ENCODE data around the gene SETBP1. TPM values are rescaled to one million over a fixed set of nuclear protein-coding genes. Genes with fewer than 3 reads are reported as not detected.

The SETBP1 gene
- total and polyA plus RNA-seq, 2 of the 4 experiments (the other 2 are of a cell fraction): 0.19 to 0.36 TPM

- TF ChIP-seq MAFK (IDR thresholded peaks at IDR 0.05; ENCODE audit: low read depth, low read length) (no peak), NFE2L2 (IDR thresholded peaks at IDR 0.05; ENCODE audit: low read depth, low read length) (no peak), CHD1 (IDR thresholded peaks at IDR 0.05; ENCODE audit: low read depth, low read length) (no peak), RAD21 (IDR thresholded peaks at IDR 0.05; ENCODE audit: low read length) (no peak), RFX5 (IDR thresholded peaks at IDR 0.05; ENCODE audit: low read depth, low read length) (no peak), CTCF (conservative IDR thresholded peaks at IDR 0.05; ENCODE audit: low read depth, low read length) (no peak), BHLHE40 (IDR thresholded peaks at IDR 0.05; ENCODE audit: low read depth, low read length) (no peak), MAZ (IDR thresholded peaks at IDR 0.05; ENCODE audit: borderline replicate concordance, low read depth, low read length) (no peak), RCOR1 (IDR thresholded peaks at IDR 0.05; ENCODE audit: insufficient replicate concordance, low read length) (no peak), POLR2A (IDR thresholded peaks at IDR 0.05; ENCODE audit: low read depth, low read length) (no peak), SMC3 (IDR thresholded peaks at IDR 0.05; ENCODE audit: low read depth, low read length) (no peak)
- TF ChIP-seq, protein P1, sequence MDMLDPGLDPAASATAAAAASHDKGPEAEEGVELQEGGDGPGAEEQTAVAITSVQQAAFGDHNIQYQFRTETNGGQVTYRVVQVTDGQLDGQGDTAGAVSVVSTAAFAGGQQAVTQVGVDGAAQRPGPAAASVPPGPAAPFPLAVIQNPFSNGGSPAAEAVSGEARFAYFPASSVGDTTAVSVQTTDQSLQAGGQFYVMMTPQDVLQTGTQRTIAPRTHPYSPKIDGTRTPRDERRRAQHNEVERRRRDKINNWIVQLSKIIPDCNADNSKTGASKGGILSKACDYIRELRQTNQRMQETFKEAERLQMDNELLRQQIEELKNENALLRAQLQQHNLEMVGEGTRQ (IDR thresholded peaks at IDR 0.05; ENCODE audit: low read depth, low read length): no peak
- CTCF ChIA-PET: no interaction called here
- peaks cover 3% of the 10 kb centered on the region; the same call in 1 of the 2 replicates for H3K9me1 ChIP-seq (ENCODE audit: insufficient read depth, low read length)
- intact Hi-C loops (cut with micrococcal nuclease) (no loop called here), in situ Hi-C loops (cut with MboI; ENCODE audit: low sequenced_read_pairs) (no loop called here), dilution Hi-C loops (cut with HindIII; ENCODE audit: low sequenced_read_pairs, unreplicated experiment) (no loop called here)
- DNase-seq (no peak), ATAC-seq (ENCODE audit: low read depth) (no peak)
- no peak overlapping the region for H4K8ac ChIP-seq (ENCODE audit: low read depth in 2 of 2, low read length in 2 of 2)
- no peak overlapping the region for H3K23ac ChIP-seq (ENCODE audit: low read depth, low read length)
- H2AFZ ChIP-seq (replicated peaks; ENCODE audit: low read length, poor library complexity): no peak overlapping the region
- no peak overlapping the region for H4K5ac ChIP-seq (ENCODE audit: low read depth, low read length)
- no peak overlapping the region for H2BK15ac ChIP-seq (ENCODE audit: low read depth, low read length)
- H3K27ac ChIP-seq (ENCODE audit: insufficient read depth, low read length): no peak overlapping the region
- H3K4me1 ChIP-seq (ENCODE audit: control insufficient read depth, insufficient read depth, low read length): peaks cover 3% of the 10 kb centered on the region; the same call in 1 of the 2 replicates
- no peak overlapping the region for H3K4me2 ChIP-seq (ENCODE audit: low read depth, low read length)
- H3K27me3 ChIP-seq (ENCODE audit: control insufficient read depth, insufficient read depth, low read length): no peaks in the 10 kb centered on the region
- no peak overlapping the region for H2AK5ac ChIP-seq (ENCODE audit: low read depth, low read length)
- no peak overlapping the region for H3K4ac ChIP-seq (ENCODE audit: low read depth, low read length)
- H3K36me3 ChIP-seq (ENCODE audit: control insufficient read depth, insufficient read depth, low read length): no peaks in the 10 kb centered on the region
- no peaks in the 10 kb centered on the region for H4K20me1 ChIP-seq (ENCODE audit: insufficient read depth, low read length)
- no TSS peak for BruUV-seq (replicated peaks)
- H3K56ac ChIP-seq (ENCODE audit: extremely low read depth, insufficient read depth, low read length): no peak overlapping the region
- no peak overlapping the region for H2BK120ac ChIP-seq (ENCODE audit: low read depth, low read length)
- POLR2A ChIA-PET (ENCODE audit: unreplicated experiment): no interaction called here
- no peak overlapping the region for H3K18ac ChIP-seq (ENCODE audit: low read depth, low read length)
- H2BK20ac ChIP-seq (ENCODE audit: low read depth, low read length): no peak overlapping the region
- no peak overlapping the region for H4K91ac ChIP-seq (ENCODE audit: insufficient read depth, low read depth, low read length)
- H3K9me3 ChIP-seq (ENCODE audit: control insufficient read depth, insufficient read depth, low read length): no peaks in the 10 kb centered on the region
- WGBS, 2 experiments (ENCODE audit: extremely low coverage in 2 of 2, insufficient read length in 1 of 2): no CpG with 5 or more reads among the region's 1 CpG
- no peak overlapping the region for H3K14ac ChIP-seq (replicated peaks; ENCODE audit: low read depth, low read length)
- H2BK5ac ChIP-seq (ENCODE audit: low read depth, low read length, poor library complexity, severe bottlenecking): no peak overlapping the region
- H2AK9ac ChIP-seq (replicated peaks; ENCODE audit: low read depth, low read length, poor library complexity): no peak overlapping the region
- H3K79me1 ChIP-seq (ENCODE audit: low read depth in 1 of 2, low read length in 2 of 2): no peaks in the 10 kb centered on the region
- H3K9ac ChIP-seq (ENCODE audit: low read depth, low read length): no peak overlapping the region
- no peak overlapping the region for H3K4me3 ChIP-seq (ENCODE audit: insufficient read depth, low read depth, low read length)
Measured at GRCh38 chr18:44788334-44788733, 107.6 kb downstream of the SETBP1 start.

Measured in IMR-90 (cell line).